ENCODE data around the gene PTGIR. TPM values are rescaled to one million over a fixed set of nuclear protein-coding genes. Genes with fewer than 3 reads are reported as not detected.

PTGIR gene
- total RNA-seq, 1 experiment from 2014 or later, result not detected

- no peak for TF ChIP-seq CTCF (IDR thresholded peaks at IDR 0.05; ENCODE audit: unreplicated experiment)
- Mint-ChIP-seq H3K27me3 (ENCODE audit: insufficient read depth, unreplicated experiment) (no peaks in the 10 kb centered on the region), H3K4me3 (ENCODE audit: unreplicated experiment) (no peak overlapping the region), H3K27ac (ENCODE audit: low read depth, unreplicated experiment) (no peak overlapping the region), H3K4me1 (ENCODE audit: insufficient read depth, unreplicated experiment) (peaks cover 14% of the 10 kb centered on the region), H3K9me3 (ENCODE audit: unreplicated experiment) (no peaks in the 10 kb centered on the region), H3K36me3 (ENCODE audit: insufficient read depth, unreplicated experiment) (no peaks in the 10 kb centered on the region)
- intact Hi-C loops (cut with micrococcal nuclease), result no loop called here
- BruUV-seq (replicated peaks), result no TSS peak
- ChIA-PET CTCF (interaction anchor here (1.2 to 1.3 kb wide), 2 partner anchors 10 to 94 kb away, joined by 3 to 4 read pairs; no protein-coding TSS in a partner anchor), POLR2A (no interaction called here)
- no peak for DNase-seq (ENCODE audit: unreplicated experiment)
Measured at GRCh38 chr19:46623915-46624502, 880 bp downstream of the PTGIR start.

- H3K36me3 Mint-ChIP-seq (ENCODE audit: insufficient read depth, unreplicated experiment), result no peaks in the 10 kb centered on the region
- no TSS peak for BruUV-seq (replicated peaks)
- DNase-seq (ENCODE audit: unreplicated experiment), result no peak
- no peaks in the 10 kb centered on the region for H3K9me3 Mint-ChIP-seq (ENCODE audit: unreplicated experiment)
- no peak for TF ChIP-seq CTCF (IDR thresholded peaks at IDR 0.05; ENCODE audit: unreplicated experiment)
- H3K27me3 Mint-ChIP-seq (ENCODE audit: insufficient read depth, unreplicated experiment), result no peaks in the 10 kb centered on the region
- H3K4me1 Mint-ChIP-seq (ENCODE audit: insufficient read depth, unreplicated experiment), result peaks cover 15% of the 10 kb centered on the region
- no peak overlapping the region for H3K4me3 Mint-ChIP-seq (ENCODE audit: unreplicated experiment)
- ChIA-PET CTCF (interaction anchor here (0.8 to 1.5 kb wide), 3 partner anchors 7 to 39 kb away, joined by 4 to 7 read pairs (median 6); partner anchors contain the start of gene DACT3), POLR2A (interaction anchor here (1.4 kb wide), 1 partner anchor 10 kb away, joined by 7 read pairs; no protein-coding TSS in a partner anchor)
- H3K27ac Mint-ChIP-seq (ENCODE audit: low read depth, unreplicated experiment), result no peak overlapping the region
- intact Hi-C loops (cut with micrococcal nuclease), result no loop called here
Measured at GRCh38 chr19:46622118-46622446, 2.8 kb downstream of the PTGIR start.

- H3K4me3 Mint-ChIP-seq (ENCODE audit: unreplicated experiment), result no peak overlapping the region
- ChIA-PET CTCF (interaction anchor here (1.4 to 1.9 kb wide), 2 partner anchors 10 to 40 kb away, joined by 4 to 12 read pairs; partner anchors contain the start of gene DACT3), POLR2A (interaction anchor here (0.9 to 1.4 kb wide), 2 partner anchors 9 to 11 kb away, joined by 3 to 7 read pairs; no protein-coding TSS in a partner anchor)
Measured at GRCh38 chr19:46621191-46622117, 3.4 kb downstream of the PTGIR start.

More at GRCh38 chr19:46621191-46622117, 3.4 kb downstream of the PTGIR start:
- DNase-seq (ENCODE audit: unreplicated experiment), result no peak
- no TSS peak for BruUV-seq (replicated peaks)
- TF ChIP-seq CTCF (IDR thresholded peaks at IDR 0.05; ENCODE audit: unreplicated experiment), result no peak
- Mint-ChIP-seq H3K9me3 (ENCODE audit: unreplicated experiment) (no peaks in the 10 kb centered on the region), H3K36me3 (ENCODE audit: insufficient read depth, unreplicated experiment) (no peaks in the 10 kb centered on the region), H3K27me3 (ENCODE audit: insufficient read depth, unreplicated experiment) (no peaks in the 10 kb centered on the region), H3K4me1 (ENCODE audit: insufficient read depth, unreplicated experiment) (peaks cover 21% of the 10 kb centered on the region), H3K27ac (ENCODE audit: low read depth, unreplicated experiment) (no peak overlapping the region)
- intact Hi-C loops (cut with micrococcal nuclease), result no loop called here
